SK-N-SH treated with all-trans-retinoic acid at 6 μM for 48 hours (cell line): ENCODE measurements around the gene CFAP20.

ENCODE experiments used
- ARNTL ChIP-seq: fragments of 450-650 bp; formaldehyde crosslinking; IDR thresholded peaks from 2 replicates; pipeline ENCODE4 v1.5.0; 2020; ENCODE audit warnings: low read depth, mild to moderate bottlenecking, moderate library complexity, borderline replicate concordance
- ZFP3 ChIP-seq: fragments of 250-450 bp; sonication (Bioruptor Pico); IDR thresholded peaks from 2 replicates; pipeline ENCODE4 v1.5.0; 2020; ENCODE audit warnings: mild to moderate bottlenecking, moderate library complexity
- ZFP30 ChIP-seq: fragments of 450-650 bp; formaldehyde crosslinking; IDR thresholded peaks from 2 replicates; pipeline ENCODE4 v1.5.0; 2022; ENCODE audit warnings: mild to moderate bottlenecking, moderate library complexity

DNA sequence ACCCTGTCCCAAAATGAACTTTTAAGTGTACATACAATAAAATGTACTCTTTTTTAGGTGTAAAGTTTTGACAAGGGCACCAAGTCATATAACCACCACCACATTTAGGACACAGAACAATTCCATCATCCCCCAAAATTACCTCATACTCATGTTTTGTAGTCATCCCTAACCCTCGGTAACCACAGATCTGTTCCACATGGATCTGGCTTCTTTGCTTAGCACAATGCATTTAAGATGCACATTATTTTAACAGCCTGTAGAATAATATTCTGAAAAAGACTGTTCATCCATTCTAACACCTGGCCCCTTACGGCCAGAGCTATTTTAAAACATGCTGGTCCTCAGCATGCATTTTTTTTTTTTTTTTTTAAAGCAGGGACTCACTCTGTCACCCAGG, 25.2 kb upstream of the CFAP20 start:
- no peak for TF ChIP-seq ZFP30 (CRISPR knock-in tag)
- no peak for TF ChIP-seq ARNTL (CRISPR knock-in tag)
- no peak for TF ChIP-seq ZFP3 (CRISPR knock-in tag)
